ENCODE measurements around the gene SRD5A3.
"Not testable (repeated sequence)": the region's sequence is repeated elsewhere in the genome, so short reads cannot be mapped to it uniquely, and the experiment has no call there.

SRD5A3 gene

GRCh38 chr4:55359397-55359916 lies 13.4 kb downstream of the SRD5A3 start:
- TF ChIP-seq, protein P1, sequence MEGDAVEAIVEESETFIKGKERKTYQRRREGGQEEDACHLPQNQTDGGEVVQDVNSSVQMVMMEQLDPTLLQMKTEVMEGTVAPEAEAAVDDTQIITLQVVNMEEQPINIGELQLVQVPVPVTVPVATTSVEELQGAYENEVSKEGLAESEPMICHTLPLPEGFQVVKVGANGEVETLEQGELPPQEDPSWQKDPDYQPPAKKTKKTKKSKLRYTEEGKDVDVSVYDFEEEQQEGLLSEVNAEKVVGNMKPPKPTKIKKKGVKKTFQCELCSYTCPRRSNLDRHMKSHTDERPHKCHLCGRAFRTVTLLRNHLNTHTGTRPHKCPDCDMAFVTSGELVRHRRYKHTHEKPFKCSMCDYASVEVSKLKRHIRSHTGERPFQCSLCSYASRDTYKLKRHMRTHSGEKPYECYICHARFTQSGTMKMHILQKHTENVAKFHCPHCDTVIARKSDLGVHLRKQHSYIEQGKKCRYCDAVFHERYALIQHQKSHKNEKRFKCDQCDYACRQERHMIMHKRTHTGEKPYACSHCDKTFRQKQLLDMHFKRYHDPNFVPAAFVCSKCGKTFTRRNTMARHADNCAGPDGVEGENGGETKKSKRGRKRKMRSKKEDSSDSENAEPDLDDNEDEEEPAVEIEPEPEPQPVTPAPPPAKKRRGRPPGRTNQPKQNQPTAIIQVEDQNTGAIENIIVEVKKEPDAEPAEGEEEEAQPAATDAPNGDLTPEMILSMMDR (IDR thresholded peaks at IDR 0.05; ENCODE audit: low read depth, low read length, missing control alignments): no peak
- no peak for DNase-seq (ENCODE audit: extremely low read depth, low read depth)
- H3K4me3 ChIP-seq (replicated peaks; ENCODE audit: low read depth, low read length): no peak overlapping the region

GRCh38 chr4:55362938-55363337 lies 16.9 kb downstream of the SRD5A3 start:
- not testable (repeated sequence) for H3K4me3 ChIP-seq (replicated peaks; ENCODE audit: low read depth, low read length); DNase-seq (ENCODE audit: extremely low read depth, low read depth)

- H3K4me3 ChIP-seq (replicated peaks; ENCODE audit: low read depth, low read length): no peak overlapping the region
- TF ChIP-seq, protein P1 (IDR thresholded peaks at IDR 0.05; ENCODE audit: low read depth, low read length, missing control alignments): no peak
- no peak for DNase-seq (ENCODE audit: extremely low read depth, low read depth)
Observed at GRCh38 chr4:55363691-55364351, 17.8 kb downstream of the SRD5A3 start.

GRCh38 chr4:55364691-55365344 lies 18.8 kb downstream of the SRD5A3 start:
- no peak for DNase-seq (ENCODE audit: extremely low read depth, low read depth)
- TF ChIP-seq, protein P1 (IDR thresholded peaks at IDR 0.05; ENCODE audit: low read depth, low read length, missing control alignments): no peak
- no peak overlapping the region for H3K4me3 ChIP-seq (replicated peaks; ENCODE audit: low read depth, low read length)

- no peak for DNase-seq (ENCODE audit: extremely low read depth, low read depth)
- no peak overlapping the region for H3K4me3 ChIP-seq (replicated peaks; ENCODE audit: low read depth, low read length)
- TF ChIP-seq, protein P1 (IDR thresholded peaks at IDR 0.05; ENCODE audit: low read depth, low read length, missing control alignments): no peak
Observed at GRCh38 chr4:55365345-55365728, 19.3 kb downstream of the SRD5A3 start.

GRCh38 chr4:55366621-55367020 lies 20.6 kb downstream of the SRD5A3 start:
- TF ChIP-seq, protein P1 (IDR thresholded peaks at IDR 0.05; ENCODE audit: low read depth, low read length, missing control alignments): no peak
- DNase-seq (ENCODE audit: extremely low read depth, low read depth): no peak
- no peak overlapping the region for H3K4me3 ChIP-seq (replicated peaks; ENCODE audit: low read depth, low read length)

DNA sequence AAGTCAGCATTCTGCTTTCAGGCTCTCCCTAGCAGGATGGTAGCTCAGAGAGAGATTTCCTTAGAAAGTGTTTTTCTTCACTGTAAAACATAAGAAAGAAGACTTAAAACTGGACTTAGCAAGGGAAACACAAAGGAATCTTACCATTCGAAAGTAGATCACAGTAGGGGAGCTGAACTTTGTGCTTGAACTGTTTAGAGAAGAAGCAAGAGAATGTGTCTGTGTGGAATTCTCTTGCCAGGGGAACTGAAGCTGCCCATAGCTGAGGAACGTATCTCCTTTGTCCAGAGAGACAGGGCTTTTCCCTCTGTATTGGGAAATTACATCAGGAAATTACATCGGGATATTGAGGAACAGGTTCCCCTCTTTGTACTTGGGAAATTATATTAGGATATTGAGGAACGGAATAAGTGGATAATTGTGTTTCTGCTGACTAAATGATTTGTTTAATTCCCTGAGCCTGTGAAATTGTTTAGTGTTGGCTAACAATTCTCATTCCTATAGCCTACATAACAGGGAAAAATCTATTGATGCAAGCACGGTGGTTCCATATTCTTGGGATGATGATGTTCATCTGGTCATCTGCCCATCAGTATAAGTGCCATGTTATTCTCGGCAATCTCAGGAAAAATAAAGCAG lies 21.2 kb downstream of the SRD5A3 start:
- H3K4me3 ChIP-seq (replicated peaks; ENCODE audit: low read depth, low read length): no peak overlapping the region
- TF ChIP-seq, protein P1 (IDR thresholded peaks at IDR 0.05; ENCODE audit: low read depth, low read length, missing control alignments): no peak
- DNase-seq (ENCODE audit: extremely low read depth, low read depth): no peak

All from HFF-Myc (cell line).